PC-9 (cell line): ENCODE results near the gene ATP1A4. TPM values are rescaled to one million over a fixed set of nuclear protein-coding genes. Genes with fewer than 3 reads are reported as not detected.

Source experiments
- BruUV-seq: library from RNA; stranded (reverse); fragments of 400-500 nt; replicated peaks from 2 replicates; lab custom pipeline; 2021; lab: Mats Ljungman, UMichigan
- CTCF ChIA-PET: fragments of 300-600 bp; sonication (Branson Sonifier 250); formaldehyde crosslinking; loops from one replicate; lab custom pipeline; 2022; ENCODE audit warnings: antibody characterized with exemption; lab: Charles Lee
- POLR2A ChIA-PET: fragments of 300-600 bp; sonication (Branson Sonifier 250); formaldehyde crosslinking; loops from one replicate; lab custom pipeline; 2022; ENCODE audit warnings: antibody characterized with exemption; ENCODE audit not compliant: unreplicated experiment; lab: Charles Lee
- DNase-seq, 2 experiments: peaks; one replicate each; pipeline versions ENCODE4 v3.0.0 to v3.0.0-alpha.2; 2015 to 2022; ENCODE audit warnings: mixed read lengths in 1 of 2
- H2AFZ ChIP-seq: fragments of 200-600 bp; sonication (generic); 2 replicates; pipeline ENCODE4 v1.8.1; 2017; ENCODE audit warnings: antibody characterized with exemption
- H3F3A ChIP-seq: fragments of 200-600 bp; sonication (generic); 2 replicates; pipeline ENCODE4 v1.8.1; 2017; ENCODE audit warnings: antibody characterized with exemption, mild to moderate bottlenecking, low read depth; ENCODE audit not compliant: insufficient read depth
- H3K27ac ChIP-seq: fragments of 200-600 bp; sonication (generic); 2 replicates; pipeline ENCODE4 v1.6.1; 2016; ENCODE audit warnings: mixed run types
- H3K27me3 ChIP-seq: fragments of 200-600 bp; sonication (generic); 2 replicates; pipeline ENCODE4 v1.6.1; 2016; ENCODE audit warnings: low read depth, mixed run types; ENCODE audit not compliant: insufficient read depth
- H3K36me3 ChIP-seq: fragments of 200-600 bp; sonication (generic); 2 replicates; pipeline ENCODE4 v1.6.1; 2016; ENCODE audit warnings: low read depth, mixed run types
- H3K4me1 ChIP-seq: fragments of 200-600 bp; sonication (generic); replicated peaks from 2 replicates; pipeline ENCODE4 v1.6.1; 2016; ENCODE audit warnings: mixed run types; ENCODE audit not compliant: insufficient read depth
- H3K4me2 ChIP-seq: fragments of 200-600 bp; sonication (generic); 2 replicates; pipeline ENCODE4 v1.6.1; 2017; ENCODE audit warnings: mixed run types
- H3K4me3 ChIP-seq: fragments of 200-600 bp; sonication (generic); 2 replicates; pipeline ENCODE4 v1.6.1; 2016; ENCODE audit warnings: mixed run types
- H3K79me2 ChIP-seq: fragments of 200-600 bp; sonication (generic); 2 replicates; pipeline ENCODE4 v1.6.1; 2017; ENCODE audit warnings: low read depth, mixed run types
- H3K9me2 ChIP-seq: fragments of 200-600 bp; sonication (generic); 2 replicates; pipeline ENCODE4 v1.8.1; 2017; ENCODE audit warnings: mild to moderate bottlenecking; ENCODE audit not compliant: insufficient read depth
- H3K9me3 ChIP-seq: fragments of 200-600 bp; sonication (generic); 2 replicates; pipeline ENCODE4 v1.8.1; 2016; ENCODE audit warnings: low read depth; ENCODE audit not compliant: insufficient read depth
- H4K20me1 ChIP-seq: fragments of 200-600 bp; sonication (generic); 2 replicates; pipeline ENCODE4 v1.8.1; 2017; ENCODE audit not compliant: insufficient read depth
- EZH2 ChIP-seq: fragments of 200-600 bp; sonication (generic); IDR thresholded peaks from 2 replicates; pipeline ENCODE4 v1.8.0; 2017; ENCODE audit warnings: antibody characterized with exemption, low read depth
- intact Hi-C: fragments of 100-400 bp; cut with micrococcal nuclease; formaldehyde crosslinking; loops from one replicate; pipeline ENCODE4 v1.10.0; 2022; ENCODE audit not compliant: unreplicated experiment
- total RNA-seq: library from RNA; stranded (reverse); gene quantifications from 2 replicates; pipeline ENCODE4 v1.2.3, GENCODE V29; 2021
- TF ChIP-seq, protein P1 (sequence below): fragments of 200-600 bp; sonication (generic); conservative IDR thresholded peaks from 2 replicates; pipeline ENCODE4 v1.6.1; 2017; ENCODE audit warnings: mixed run types, antibody characterized with exemption, mild to moderate bottlenecking, moderate library complexity

The ATP1A4 gene
- total RNA-seq, 1 experiment from 2014 or later, result not detected

DNA sequence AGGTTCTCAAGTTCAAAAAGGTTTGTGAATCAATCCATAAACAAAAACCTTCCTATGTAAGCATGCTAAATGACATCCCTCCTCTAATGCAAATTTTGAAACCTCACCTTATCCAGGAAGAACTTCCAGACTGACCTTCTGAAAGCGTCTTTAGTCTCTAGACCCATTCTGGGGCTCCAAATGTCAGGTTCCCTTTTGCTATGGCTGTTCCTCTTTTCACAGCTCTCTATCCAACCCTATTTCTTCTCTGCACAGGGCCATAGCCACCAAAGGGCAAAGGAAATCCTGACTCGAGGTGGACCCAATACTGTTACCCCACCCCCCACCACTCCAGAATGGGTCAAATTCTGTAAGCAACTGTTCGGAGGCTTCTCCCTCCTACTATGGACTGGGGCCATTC, 3.4 kb downstream of the ATP1A4 start:
- BruUV-seq, result no TSS peak
- H3K36me3 ChIP-seq, result no peaks in the 10 kb centered on the region
- no peaks in the 10 kb centered on the region for H3K27me3 ChIP-seq
- DNase-seq, result no peak
- H3K79me2 ChIP-seq, result no peaks in the 10 kb centered on the region
- H4K20me1 ChIP-seq, result no peaks in the 10 kb centered on the region
- ChIA-PET CTCF (no interaction called here), POLR2A (no interaction called here)
- H3K4me1 ChIP-seq, result peaks cover 6% of the 10 kb centered on the region; the same call in 1 of the 2 replicates
- H3K9me2 ChIP-seq, result no peaks in the 10 kb centered on the region
- H3K4me2 ChIP-seq, result no peak overlapping the region
- TF ChIP-seq, protein P1, sequence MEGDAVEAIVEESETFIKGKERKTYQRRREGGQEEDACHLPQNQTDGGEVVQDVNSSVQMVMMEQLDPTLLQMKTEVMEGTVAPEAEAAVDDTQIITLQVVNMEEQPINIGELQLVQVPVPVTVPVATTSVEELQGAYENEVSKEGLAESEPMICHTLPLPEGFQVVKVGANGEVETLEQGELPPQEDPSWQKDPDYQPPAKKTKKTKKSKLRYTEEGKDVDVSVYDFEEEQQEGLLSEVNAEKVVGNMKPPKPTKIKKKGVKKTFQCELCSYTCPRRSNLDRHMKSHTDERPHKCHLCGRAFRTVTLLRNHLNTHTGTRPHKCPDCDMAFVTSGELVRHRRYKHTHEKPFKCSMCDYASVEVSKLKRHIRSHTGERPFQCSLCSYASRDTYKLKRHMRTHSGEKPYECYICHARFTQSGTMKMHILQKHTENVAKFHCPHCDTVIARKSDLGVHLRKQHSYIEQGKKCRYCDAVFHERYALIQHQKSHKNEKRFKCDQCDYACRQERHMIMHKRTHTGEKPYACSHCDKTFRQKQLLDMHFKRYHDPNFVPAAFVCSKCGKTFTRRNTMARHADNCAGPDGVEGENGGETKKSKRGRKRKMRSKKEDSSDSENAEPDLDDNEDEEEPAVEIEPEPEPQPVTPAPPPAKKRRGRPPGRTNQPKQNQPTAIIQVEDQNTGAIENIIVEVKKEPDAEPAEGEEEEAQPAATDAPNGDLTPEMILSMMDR, result no peak
- TF ChIP-seq EZH2, result no peak
- intact Hi-C loops, result no loop called here
- H3F3A ChIP-seq, result no peaks in the 10 kb centered on the region; the same call in 1 of the 2 replicates
- H3K4me3 ChIP-seq, result no peak overlapping the region
- no peak overlapping the region for H3K27ac ChIP-seq
- no peak overlapping the region for H2AFZ ChIP-seq
- H3K9me3 ChIP-seq, result no peaks in the 10 kb centered on the region

DNA sequence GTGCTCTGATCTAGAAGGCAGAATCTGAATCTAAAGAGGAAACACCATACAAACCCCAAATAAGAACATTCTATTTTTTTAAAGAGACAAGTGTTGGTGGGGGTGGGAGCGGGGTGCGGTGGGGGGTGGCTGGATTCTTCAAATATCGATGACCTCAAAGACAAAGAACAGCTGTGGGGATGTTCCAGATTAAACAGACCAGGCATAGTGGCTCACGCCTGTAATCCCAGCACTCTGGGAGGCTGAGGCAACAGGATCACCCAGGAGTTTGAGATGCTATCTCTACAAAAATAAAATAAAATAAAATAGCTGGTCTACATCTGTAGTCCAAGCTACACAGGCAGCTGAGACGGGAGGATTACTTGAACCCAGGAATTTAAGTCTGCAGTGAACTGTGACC, 5.0 kb downstream of the ATP1A4 start:
- no TSS peak for BruUV-seq
- Histone ChIP-seq H2AFZ (no peak overlapping the region), H3K27me3 (no peaks in the 10 kb centered on the region), H3K9me3 (no peaks in the 10 kb centered on the region), H3K27ac (no peak overlapping the region), H3F3A (no peaks in the 10 kb centered on the region; the same call in 1 of the 2 replicates), H3K9me2 (no peaks in the 10 kb centered on the region), H4K20me1 (no peaks in the 10 kb centered on the region), H3K4me2 (no peak overlapping the region), H3K4me1 (peaks cover 10% of the 10 kb centered on the region; the same call in 1 of the 2 replicates), H3K4me3 (no peak overlapping the region), H3K79me2 (no peaks in the 10 kb centered on the region), H3K36me3 (no peaks in the 10 kb centered on the region)
- CTCF ChIA-PET, result interaction anchor here (1.0 kb wide), 1 partner anchor 37 kb away, joined by 3 read pairs; no protein-coding TSS in a partner anchor
- intact Hi-C loops, result no loop called here
- DNase-seq, result no peak
- POLR2A ChIA-PET, result no interaction called here
- no peak for TF ChIP-seq EZH2
- TF ChIP-seq, protein P1, result no peak

DNA sequence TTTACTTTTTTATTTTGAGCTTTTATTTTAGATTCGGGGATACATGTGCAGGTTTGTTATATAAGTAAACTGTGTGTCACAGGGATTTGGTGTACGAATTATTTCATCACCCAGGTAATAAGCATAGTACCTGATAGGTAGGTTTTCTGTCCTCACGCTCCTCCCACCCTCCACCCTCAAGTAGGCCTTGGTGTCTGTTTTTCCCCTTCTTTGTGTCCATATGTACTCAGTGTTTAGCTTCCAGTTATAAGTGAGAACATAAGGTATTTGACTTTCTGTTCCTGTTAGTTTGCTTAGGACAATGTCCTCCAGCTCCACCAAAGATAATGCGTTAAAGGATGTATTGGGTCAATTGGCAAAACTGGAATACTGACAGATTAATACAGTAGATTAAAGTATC, 5.8 kb downstream of the ATP1A4 start:
- Histone ChIP-seq H3F3A (no peaks in the 10 kb centered on the region; the same call in 1 of the 2 replicates), H4K20me1 (no peaks in the 10 kb centered on the region), H3K4me2 (no peak overlapping the region), H3K36me3 (no peaks in the 10 kb centered on the region), H3K27ac (no peak overlapping the region), H2AFZ (no peak overlapping the region), H3K27me3 (no peaks in the 10 kb centered on the region), H3K4me1 (peaks cover 10% of the 10 kb centered on the region; the same call in 1 of the 2 replicates), H3K79me2 (no peaks in the 10 kb centered on the region), H3K9me3 (no peaks in the 10 kb centered on the region), H3K4me3 (no peak overlapping the region), H3K9me2 (no peaks in the 10 kb centered on the region)
- TF ChIP-seq, protein P1, result no peak
- no peak for TF ChIP-seq EZH2
- intact Hi-C loops, result no loop called here
- BruUV-seq, result no TSS peak
- ChIA-PET POLR2A (no interaction called here), CTCF (interaction anchor here (0.7 to 1.0 kb wide), 2 partner anchors 36 to 441 kb away, joined by 3 read pairs; no protein-coding TSS in a partner anchor)
- no peak for DNase-seq
